K562 (cell line): Measurements from ENCODE around the gene BPHL. TPM values are rescaled to one million over a fixed set of nuclear protein-coding genes. Genes with fewer than 3 reads are reported as not detected.

Source experiments
- ATAC-seq: fragments of 200-7000 bp; cut with Tn5 transposase; 3 replicates; pipeline ENCODE4 v1.9.1; 2020; ENCODE audit warnings: moderate library complexity
- BruUV-seq: library from RNA; stranded (reverse); fragments of 400-500 nt; replicated peaks from 2 replicates; lab custom pipeline; 2021; lab: Mats Ljungman, UMichigan
- CTCF ChIA-PET: fragments of 300-600 bp; formaldehyde crosslinking; extraction: SDS; loops from one replicate; lab custom pipeline; 2021; ENCODE audit warnings: low intra/inter-chr PET ratio; lab: Yijun Ruan, JAX
- POLR2A ChIA-PET: fragments of 300-600, 350-650 bp; sonication (Branson Sonifier 250); formaldehyde crosslinking; extraction: SDS; loops from one replicate; lab custom pipeline; 2021; ENCODE audit warnings: antibody characterized with exemption, inconsistent platforms; lab: Yijun Ruan, JAX
- DNase-seq, 4 experiments: peaks; one replicate each; pipeline versions ENCODE4 v3.0.0 to v3.0.0-alpha.2; 2011 to 2018; ENCODE audit warnings: low spot score in 3 of 4, mixed read lengths in 3 of 4; ENCODE audit errors: extremely low read depth in 1 of 4
- FAIRE-seq: peaks from 2 replicates; lab custom pipeline; 2011; peaks lifted over from hg19 to GRCh38; lab: Jason Lieb, UNC
- H2AFZ ChIP-seq: 2 replicates; pipeline ENCODE4 v1.6.0; 2011; ENCODE audit warnings: low read depth, low read length, control low read depth, inconsistent platforms
- H3K27ac ChIP-seq: fragments of 200-600 bp; 3 replicates; pipeline ENCODE4 v1.8.0; 2011; ENCODE audit warnings: low read depth, mild to moderate bottlenecking, control low read depth, inconsistent platforms, low read length, moderate library complexity, mixed read lengths; ENCODE audit errors: extremely low read depth
- H3K27me3 ChIP-seq, 2 experiments: fragments of 300-600 bp in 1 of 2; 2 replicates in 1 of 2; 3 replicates in 1 of 2; pipeline versions ENCODE4 v1.6.0 to v1.8.0; 2011; ENCODE audit warnings: inconsistent platforms in 2 of 2, low read length in 2 of 2, mild to moderate bottlenecking in 1 of 2, mixed read lengths in 1 of 2, moderate library complexity in 1 of 2; ENCODE audit not compliant: control insufficient read depth in 2 of 2, insufficient read depth in 2 of 2
- H3K36me3 ChIP-seq: fragments of 300-600 bp; 3 replicates; pipeline ENCODE4 v1.8.0; 2011; ENCODE audit warnings: mild to moderate bottlenecking, low read length, inconsistent platforms; ENCODE audit not compliant: control insufficient read depth, insufficient read depth
- H3K4me1 ChIP-seq, 2 experiments: fragments of 200-600 bp in 1 of 2; replicated peaks in 1 of 2; 2 replicates in 1 of 2; 3 replicates in 1 of 2; pipeline versions ENCODE4 v1.5.1 to v1.8.0; 2011; ENCODE audit warnings: inconsistent platforms in 2 of 2, low read length in 2 of 2, mild to moderate bottlenecking in 1 of 2, mixed read lengths in 1 of 2, moderate library complexity in 1 of 2; ENCODE audit not compliant: control insufficient read depth in 2 of 2, insufficient read depth in 2 of 2
- H3K4me2 ChIP-seq: 2 replicates; pipeline ENCODE4 v1.6.1; 2011; ENCODE audit warnings: low read length, control low read depth, inconsistent platforms, mixed read lengths; ENCODE audit not compliant: insufficient read depth
- H3K4me3 ChIP-seq: fragments of 200-600 bp; sonication (generic), shearing (Covaris generic); 2 replicates; pipeline ENCODE4 v1.5.1; 2016; ENCODE audit warnings: control low read depth, inconsistent platforms
- H3K79me2 ChIP-seq: fragments of 200-600 bp; 3 replicates; pipeline ENCODE4 v1.8.0; 2011; ENCODE audit warnings: low read length, inconsistent platforms; ENCODE audit not compliant: control insufficient read depth, insufficient read depth
- H3K9ac ChIP-seq, 2 experiments: 2 replicates each; pipeline versions ENCODE4 v1.6.0 to v1.6.1; 2011; ENCODE audit warnings: low read depth in 2 of 2, low read length in 2 of 2, control low read depth in 1 of 2, inconsistent platforms in 1 of 2, mild to moderate bottlenecking in 1 of 2, mixed read lengths in 1 of 2; ENCODE audit not compliant: insufficient read depth in 1 of 2
- H3K9me1 ChIP-seq: one replicate; pipeline ENCODE4 v1.6.0; 2011; ENCODE audit warnings: inconsistent platforms, mild to moderate bottlenecking, low read length, moderate library complexity; ENCODE audit not compliant: control insufficient read depth, insufficient read depth
- H3K9me3 ChIP-seq: replicated peaks from 2 replicates; pipeline ENCODE4 v1.5.1; 2011; ENCODE audit warnings: low read depth, low read length, inconsistent platforms; ENCODE audit not compliant: control insufficient read depth, insufficient read depth
- H4K20me1 ChIP-seq: replicated peaks from 2 replicates; pipeline ENCODE4 v1.6.1; 2011; ENCODE audit warnings: low read length, inconsistent platforms, mixed read lengths; ENCODE audit not compliant: control insufficient read depth, insufficient read depth
- BDP1 ChIP-seq: IDR thresholded peaks from 3 replicates; pipeline ENCODE4 v1.6.1; 2011; ENCODE audit not compliant: insufficient read length, insufficient read depth
- CAMTA2 ChIP-seq: fragments of 250-450 bp; sonication (Bioruptor Pico); conservative IDR thresholded peaks from 2 replicates; pipeline ENCODE4 v1.5.1; 2022
- CBX8 ChIP-seq: fragments of 200-600 bp; sonication (generic); IDR thresholded peaks from 2 replicates; pipeline ENCODE4 v1.6.1; 2012; ENCODE audit warnings: borderline replicate concordance, mixed run types, low read depth, mild to moderate bottlenecking, moderate library complexity, mixed read lengths, low read length, control low read depth, inconsistent platforms; ENCODE audit not compliant: poor library complexity, severe bottlenecking; ENCODE audit errors: extremely low read depth
- DACH1 ChIP-seq: fragments of 450-650 bp; IDR thresholded peaks from 2 replicates; pipeline ENCODE4 v1.6.1; 2018; ENCODE audit not compliant: partially characterized antibody
- EWSR1 ChIP-seq: fragments of 450-650 bp; IDR thresholded peaks from 2 replicates; pipeline ENCODE4 v1.6.1; 2018; ENCODE audit warnings: borderline replicate concordance, mild to moderate bottlenecking, low read depth, moderate library complexity; ENCODE audit not compliant: partially characterized antibody
- HCFC1 ChIP-seq: IDR thresholded peaks from 2 replicates; pipeline ENCODE4 v1.6.1; 2012; ENCODE audit warnings: low read depth, low read length, improper control_type of control experiment
- KLF13 ChIP-seq: fragments of 450-650 bp; IDR thresholded peaks from 2 replicates; pipeline ENCODE4 v1.6.1; 2016; ENCODE audit warnings: missing genetic modification characterization, low read depth, mild to moderate bottlenecking, missing compliant biosample characterization, moderate library complexity, borderline replicate concordance
- MED1 ChIP-seq: sonication (generic); formaldehyde crosslinking; IDR thresholded peaks from 2 replicates; pipeline ENCODE4 v1.8.1; 2023; ENCODE audit warnings: missing genetic modification reagents, borderline replicate concordance
- MEF2D ChIP-seq: conservative IDR thresholded peaks from 2 replicates; pipeline ENCODE4 v1.6.1; 2016; ENCODE audit warnings: low read depth, missing genetic modification characterization, missing compliant biosample characterization
- MTA2 ChIP-seq: fragments of 450-650 bp; IDR thresholded peaks from 2 replicates; pipeline ENCODE4 v1.6.1; 2016; ENCODE audit warnings: low read depth
- PHB ChIP-seq: fragments of 250-450 bp; sonication (Bioruptor Pico); IDR thresholded peaks from 2 replicates; pipeline ENCODE4 v1.5.0; 2021
- STAG1 ChIP-seq: sonication (generic); formaldehyde crosslinking; IDR thresholded peaks from 2 replicates; pipeline ENCODE4 v1.5.0; 2020; ENCODE audit warnings: missing genetic modification reagents, borderline replicate concordance
- TCF3 ChIP-seq: sonication (generic); formaldehyde crosslinking; IDR thresholded peaks from 2 replicates; pipeline ENCODE4 v1.4.0; 2020; ENCODE audit warnings: mild to moderate bottlenecking, missing genetic modification reagents
- ZFPM2 ChIP-seq: fragments of 250-450 bp; sonication (Bioruptor Pico); IDR thresholded peaks from 2 replicates; pipeline ENCODE4 v1.5.1; 2022; ENCODE audit warnings: mild to moderate bottlenecking
- ZNF408 ChIP-seq: fragments of 250-450 bp; sonication (Bioruptor Pico); IDR thresholded peaks from 2 replicates; pipeline ENCODE4 v1.4.0; 2020; ENCODE audit warnings: low read depth, mild to moderate bottlenecking, moderate library complexity
- ZZZ3 ChIP-seq: fragments of 450-650 bp; IDR thresholded peaks from 2 replicates; pipeline ENCODE4 v1.6.1; 2016; ENCODE audit warnings: antibody characterized with exemption, mild to moderate bottlenecking, moderate library complexity
- WGBS: fragments of 100-300 bp; shearing (Covaris generic); methylation state at CpG from one replicate; pipeline ENCODE4 v1.1.6; 2016; ENCODE audit warnings: low coverage, mixed read lengths; ENCODE audit not compliant: insufficient coverage; ENCODE audit errors: missing lambda C conversion rate; 5-methylcytosine and 5-hydroxymethylcytosine counted together
- in situ Hi-C: fragments of 300-500 bp; cut with MboI; formaldehyde crosslinking; loops from 4 replicates; pipeline ENCODE4 v1.15.0; 2018; ENCODE audit warnings: inconsistent platforms, mixed read lengths
- intact Hi-C: fragments of 100-400 bp; cut with micrococcal nuclease; formaldehyde crosslinking; loops from 2 replicates; pipeline ENCODE4 v1.14.2; 2022
- polyA plus RNA-seq, 8 experiments: library from polyadenylated mRNA; depleted of rRNA in 4 of 8; stranded (reverse) in 5 of 8; unstranded in 3 of 8; fragments of >200 nt; fragmentation: Nextera tagmentation in 2 of 8; fragmentation: Illumina TruSeq in 1 of 8; extraction: Ambion mirVana in 2 of 8; extraction: Trizol in 1 of 8; gene quantifications; 2 replicates each; pipeline versions ENCODE4 v1.2.1 to v1.2.3, GENCODE V29; 2011 to 2014; ENCODE audit warnings: inconsistent platforms in 1 of 8, missing spikeins in 1 of 8
- total RNA-seq, 7 experiments: library from RNA; depleted of rRNA in 6 of 7; stranded (reverse); fragments of >200 nt in 6 of 7; fragmentation: Illumina TruSeq in 2 of 7; extraction: Trizol in 2 of 7; gene quantifications; 2 replicates each; pipeline versions ENCODE4 v1.2.1 to v1.2.3, GENCODE V29; 2011 to 2021; ENCODE audit warnings: low replicate concordance in 1 of 7
- TF ChIP-seq, protein P1 (sequence below): IDR thresholded peaks from 2 replicates; pipeline ENCODE4 v1.6.1; 2011; ENCODE audit not compliant: insufficient read length; ENCODE audit errors: extremely low read depth

The BPHL gene
- total and polyA plus RNA-seq, 9 of the 15 experiments (the other 6 are each of a cell fraction or from before 2014, with no cell fraction given): 3.5 to 17.4 (median 8.2) TPM

DNA sequence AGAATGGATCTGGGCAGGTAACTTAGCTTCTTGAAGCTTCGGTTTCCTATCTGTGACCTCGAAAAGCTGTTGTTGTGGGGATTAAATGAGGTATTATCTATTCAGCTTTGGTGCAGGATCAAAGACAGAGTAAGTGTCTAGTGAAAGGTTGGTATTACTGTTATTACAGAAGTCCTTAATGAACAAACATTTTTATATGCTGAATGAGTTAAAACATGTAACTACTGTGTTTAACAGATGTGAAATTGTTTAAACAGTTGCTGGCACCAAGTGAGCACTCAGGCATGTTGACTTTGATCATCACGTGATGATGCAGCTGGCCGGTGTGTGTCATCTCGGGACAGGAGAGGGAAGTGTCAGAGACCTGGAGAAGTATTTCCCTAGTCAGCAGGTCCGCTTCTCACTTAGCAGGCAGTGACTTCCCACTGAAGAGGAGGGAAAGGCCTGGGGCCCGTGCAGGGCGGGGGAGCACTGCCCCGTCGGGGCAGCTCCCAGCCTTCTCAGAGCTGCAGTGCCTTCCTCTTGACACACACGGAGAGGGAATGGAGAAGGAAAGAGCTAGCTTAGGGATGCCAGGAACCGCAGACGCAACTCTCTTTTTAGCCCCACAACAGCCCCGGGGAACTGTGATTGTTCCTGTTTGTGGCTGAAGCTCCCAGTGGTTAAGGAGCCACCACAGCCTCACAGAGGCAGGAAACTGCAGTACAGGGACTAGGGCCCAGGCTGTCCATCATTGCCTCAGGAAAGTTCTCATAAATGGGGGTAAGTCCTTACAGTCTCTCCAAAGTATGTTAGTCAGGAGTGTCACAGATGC is 20.8 kb downstream of the BPHL start (continued):
- no peak for TF ChIP-seq ZFPM2
- no peak for TF ChIP-seq BDP1
- TF ChIP-seq, protein P1, sequence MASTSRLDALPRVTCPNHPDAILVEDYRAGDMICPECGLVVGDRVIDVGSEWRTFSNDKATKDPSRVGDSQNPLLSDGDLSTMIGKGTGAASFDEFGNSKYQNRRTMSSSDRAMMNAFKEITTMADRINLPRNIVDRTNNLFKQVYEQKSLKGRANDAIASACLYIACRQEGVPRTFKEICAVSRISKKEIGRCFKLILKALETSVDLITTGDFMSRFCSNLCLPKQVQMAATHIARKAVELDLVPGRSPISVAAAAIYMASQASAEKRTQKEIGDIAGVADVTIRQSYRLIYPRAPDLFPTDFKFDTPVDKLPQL: no peak

DNA sequence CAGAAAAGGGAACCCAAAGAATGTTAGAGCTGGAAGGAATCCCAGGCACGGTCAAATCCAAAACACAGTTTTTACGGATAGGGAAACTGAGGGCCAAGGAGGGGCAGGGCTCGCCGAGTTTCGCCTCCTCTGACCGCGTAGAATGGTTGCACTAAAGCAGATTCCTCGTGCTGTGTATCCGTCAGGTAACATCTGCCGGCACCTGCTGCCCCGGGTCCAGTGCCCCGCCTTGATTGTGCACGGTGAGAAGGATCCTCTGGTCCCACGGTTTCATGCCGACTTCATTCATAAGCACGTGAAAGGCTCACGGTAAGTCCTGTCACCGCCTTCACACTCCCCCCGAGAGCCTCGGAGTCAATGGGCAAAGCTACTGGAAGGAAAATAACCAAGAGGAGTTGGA is 21.7 kb downstream of the BPHL start:
- no peak for FAIRE-seq
- ATAC-seq: no peak
- H3K79me2 ChIP-seq: no peaks in the 10 kb centered on the region
- no peak overlapping the region for H2AFZ ChIP-seq
- H3K27me3 ChIP-seq: no peaks in the 10 kb centered on the region
- 79% methylated on average over 20 of the region's 20 CpGs for WGBS
- no peak for DNase-seq
- no peak overlapping the region for H3K4me2 ChIP-seq
- peaks cover 6% of the 10 kb centered on the region; the same call in 1 of the 3 replicates for H3K36me3 ChIP-seq
- peaks cover 0 to 14% of the 10 kb centered on the region in 2 experiments; a peak in 3 of 5 replicates for H3K4me1 ChIP-seq
- CTCF ChIA-PET: no interaction called here
- no peaks in the 10 kb centered on the region for H3K9me1 ChIP-seq
- POLR2A ChIA-PET: interaction anchor here (0.5 to 1.7 kb wide), 6 partner anchors 8 to 72 kb away, joined by 3 to 6 read pairs (median 5); partner anchors contain the start of genes RIPK1 and TUBB2A
- intact Hi-C loops (no loop called here), in situ Hi-C loops (no loop called here)
- no peak overlapping the region for H3K27ac ChIP-seq
- no peaks in the 10 kb centered on the region for H3K9me3 ChIP-seq
- H4K20me1 ChIP-seq: no peaks in the 10 kb centered on the region
- H3K4me3 ChIP-seq: no peak overlapping the region
- no TSS peak for BruUV-seq
- no peak for TF ChIP-seq KLF13 (tag)
- no peak for TF ChIP-seq DACH1
- no peak for TF ChIP-seq PHB (CRISPR knock-in tag)
- no peak for TF ChIP-seq STAG1
- TF ChIP-seq HCFC1: no peak
- TF ChIP-seq CAMTA2 (CRISPR knock-in tag): no peak
- TF ChIP-seq ZNF408 (CRISPR knock-in tag): no peak
- TF ChIP-seq MED1: no peak
- TF ChIP-seq CBX8: no peak
- TF ChIP-seq MTA2: no peak
- no peak for TF ChIP-seq EWSR1
- no peak for TF ChIP-seq MEF2D
- TF ChIP-seq TCF3 (CRISPR knock-in tag): no peak
- no peak for TF ChIP-seq ZZZ3
- H3K9ac ChIP-seq: no peak overlapping the region
